SHP77 treated with DMSO at 0.1 percent for 48 hours (cell line): Measurements from ENCODE around the gene NHERF2.

Experiments used
- DNase-seq: peaks from one replicate; lab custom pipeline; 2025; lab: John Stamatoyannopoulos, UW

NHERF2 gene

DNA sequence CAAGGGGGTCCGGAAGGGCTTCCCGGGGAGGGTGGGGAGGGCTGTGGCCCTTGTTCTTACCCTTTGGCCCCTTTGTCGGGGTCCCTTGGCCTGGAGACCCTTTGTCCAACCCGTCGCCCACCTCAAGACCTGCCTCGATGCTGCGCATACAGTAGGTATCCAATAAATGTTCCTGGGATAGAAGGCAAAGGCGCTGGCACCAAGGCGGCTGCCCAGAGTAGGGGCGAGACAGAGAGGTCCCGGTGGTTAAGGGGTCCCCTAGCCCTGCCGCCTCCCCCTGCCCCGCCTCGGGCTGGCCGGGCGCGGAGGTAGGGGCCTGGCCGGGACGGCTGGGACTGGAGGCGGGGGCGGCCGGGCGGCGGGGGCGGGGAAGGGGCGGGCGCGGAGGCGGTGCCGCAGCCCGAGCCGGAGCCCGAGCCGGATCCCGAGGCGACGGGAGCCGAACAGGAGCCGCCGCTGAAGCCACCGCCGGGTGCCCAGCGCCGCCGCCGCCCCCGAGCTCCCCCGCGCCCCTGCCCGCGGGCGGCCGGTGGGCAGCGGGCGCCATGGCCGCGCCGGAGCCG, at the start of gene NHERF2:
TSS of gene NHERF2 (plus strand) at position 442 of the 563 bp plus-strand sequence. CDS start at position 546, 104 bp downstream.
- no peak for DNase-seq

DNA sequence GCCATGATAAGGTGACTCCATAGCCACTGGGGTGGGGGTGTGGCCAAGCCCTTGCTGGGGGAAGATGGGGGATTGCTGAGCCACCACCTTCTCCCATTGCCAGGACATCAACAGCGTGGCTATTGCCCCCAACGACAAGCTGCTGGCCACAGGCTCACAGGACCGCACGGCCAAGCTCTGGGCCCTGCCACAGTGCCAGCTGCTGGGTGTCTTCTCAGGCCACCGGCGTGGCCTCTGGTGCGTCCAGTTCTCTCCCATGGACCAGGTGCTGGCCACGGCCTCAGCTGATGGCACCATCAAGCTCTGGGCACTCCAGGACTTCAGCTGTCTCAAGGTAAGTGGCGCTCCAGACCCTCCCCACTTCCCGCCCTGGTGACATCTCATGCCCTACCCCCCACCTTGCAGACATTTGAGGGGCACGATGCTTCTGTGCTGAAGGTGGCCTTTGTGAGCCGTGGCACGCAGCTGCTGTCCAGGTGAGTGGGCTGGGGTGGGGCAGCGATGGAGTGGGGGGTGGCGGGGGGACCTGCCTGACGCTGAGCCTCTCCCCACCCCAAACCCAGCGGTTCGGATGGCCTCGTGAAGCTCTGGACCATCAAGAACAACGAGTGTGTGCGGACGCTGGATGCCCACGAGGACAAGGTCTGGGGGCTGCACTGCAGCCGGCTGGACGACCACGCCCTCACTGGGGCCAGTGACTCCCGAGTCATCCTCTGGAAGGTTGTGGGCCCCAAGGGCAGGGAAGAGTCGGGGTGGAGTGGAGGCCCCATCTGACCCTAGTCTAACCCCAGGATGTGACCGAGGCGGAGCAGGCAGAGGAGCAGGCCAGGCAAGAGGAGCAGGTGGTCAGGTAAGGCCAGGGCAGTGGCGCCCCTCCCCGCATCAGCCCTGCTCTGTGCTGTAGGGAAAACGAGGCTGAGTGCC, 49.5 kb upstream of the NHERF2 start:
- no peak for DNase-seq

DNA sequence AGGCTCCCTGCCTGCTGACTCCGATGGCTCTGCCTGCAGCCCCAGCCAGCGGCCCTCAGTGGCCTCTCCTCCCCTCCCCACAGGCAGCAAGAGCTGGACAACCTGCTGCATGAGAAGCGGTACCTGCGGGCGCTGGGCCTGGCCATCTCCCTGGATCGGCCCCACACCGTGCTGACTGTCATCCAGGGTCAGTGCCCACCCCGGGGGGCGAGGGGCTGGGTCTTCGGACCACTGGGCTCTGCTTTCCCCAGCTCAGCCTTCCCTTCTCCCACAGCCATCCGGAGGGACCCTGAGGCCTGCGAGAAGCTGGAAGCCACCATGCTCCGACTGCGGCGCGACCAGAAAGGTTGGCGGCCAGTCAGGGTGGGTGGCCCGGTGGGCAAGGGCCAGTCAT, 48.8 kb upstream of the NHERF2 start:
- DNase-seq, result no peak

DNA sequence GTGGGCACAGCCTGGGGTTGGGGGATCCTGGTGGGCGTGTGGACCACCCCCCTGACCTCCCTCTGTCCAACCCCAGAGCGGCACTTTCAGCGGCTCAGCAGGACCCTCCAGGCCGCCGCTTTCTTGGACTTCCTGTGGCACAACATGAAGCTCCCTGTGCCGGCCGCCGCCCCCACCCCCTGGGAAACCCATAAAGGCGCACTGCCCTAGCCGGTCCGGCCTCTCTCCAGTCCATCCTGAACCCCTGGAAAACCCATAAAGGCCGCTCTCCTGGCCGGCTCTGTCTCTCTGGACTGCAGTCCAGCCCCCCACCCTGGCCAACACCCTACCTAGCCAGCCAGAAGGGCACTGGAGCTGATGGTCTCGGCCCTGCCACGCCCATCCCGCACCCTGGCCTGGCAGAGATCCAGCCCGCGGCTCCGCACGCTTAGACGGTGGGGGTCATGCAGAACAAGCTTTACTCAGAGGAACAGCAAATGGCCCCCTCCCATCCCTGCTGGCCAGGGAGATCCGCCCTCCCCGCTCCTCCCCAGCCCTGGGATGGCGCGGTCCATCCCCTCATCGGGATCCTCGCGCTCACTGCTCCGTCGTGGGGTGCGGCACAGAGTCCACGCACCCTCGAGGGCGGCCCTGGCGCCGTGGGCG, 48.1 kb upstream of the NHERF2 start:
- no peak for DNase-seq

DNA sequence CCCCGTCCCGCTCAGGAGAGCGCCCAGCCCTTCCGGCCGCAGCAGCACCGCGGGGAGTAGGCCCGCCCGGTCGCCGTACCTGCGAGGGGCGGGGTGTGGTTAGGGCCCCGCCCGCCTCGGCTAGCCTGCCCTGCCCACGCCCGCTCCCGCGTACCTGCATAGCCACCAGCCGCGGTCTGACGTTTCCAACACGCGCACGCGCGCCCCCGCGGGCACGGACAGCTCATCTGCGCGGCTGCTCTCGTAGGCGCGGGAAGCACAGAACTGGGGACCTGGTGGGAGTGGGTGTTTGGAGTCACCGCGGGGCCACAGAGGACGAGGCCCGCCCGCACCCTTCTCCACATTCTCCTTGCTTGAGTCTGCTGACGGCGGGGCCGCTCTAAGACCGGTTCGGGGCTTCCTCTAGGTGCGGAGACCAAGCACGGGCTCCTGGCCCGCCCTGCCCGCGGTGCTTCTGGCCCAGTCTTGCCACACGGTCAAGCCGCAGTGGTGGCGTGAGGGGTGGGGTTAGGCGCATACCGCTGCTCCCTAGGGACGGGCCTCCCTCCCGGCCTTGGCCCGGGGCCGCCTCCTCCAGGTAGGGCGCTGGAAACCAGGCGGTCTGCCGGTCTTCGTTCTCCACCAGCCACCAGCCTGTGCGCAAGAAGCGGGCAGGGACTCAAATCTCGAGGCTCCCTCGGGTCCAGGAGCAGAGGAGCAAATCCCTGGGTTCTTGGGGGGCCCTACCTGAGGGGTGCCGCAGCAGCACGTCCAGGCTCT, 47.3 kb upstream of the NHERF2 start:
- DNase-seq, result no peak

DNA sequence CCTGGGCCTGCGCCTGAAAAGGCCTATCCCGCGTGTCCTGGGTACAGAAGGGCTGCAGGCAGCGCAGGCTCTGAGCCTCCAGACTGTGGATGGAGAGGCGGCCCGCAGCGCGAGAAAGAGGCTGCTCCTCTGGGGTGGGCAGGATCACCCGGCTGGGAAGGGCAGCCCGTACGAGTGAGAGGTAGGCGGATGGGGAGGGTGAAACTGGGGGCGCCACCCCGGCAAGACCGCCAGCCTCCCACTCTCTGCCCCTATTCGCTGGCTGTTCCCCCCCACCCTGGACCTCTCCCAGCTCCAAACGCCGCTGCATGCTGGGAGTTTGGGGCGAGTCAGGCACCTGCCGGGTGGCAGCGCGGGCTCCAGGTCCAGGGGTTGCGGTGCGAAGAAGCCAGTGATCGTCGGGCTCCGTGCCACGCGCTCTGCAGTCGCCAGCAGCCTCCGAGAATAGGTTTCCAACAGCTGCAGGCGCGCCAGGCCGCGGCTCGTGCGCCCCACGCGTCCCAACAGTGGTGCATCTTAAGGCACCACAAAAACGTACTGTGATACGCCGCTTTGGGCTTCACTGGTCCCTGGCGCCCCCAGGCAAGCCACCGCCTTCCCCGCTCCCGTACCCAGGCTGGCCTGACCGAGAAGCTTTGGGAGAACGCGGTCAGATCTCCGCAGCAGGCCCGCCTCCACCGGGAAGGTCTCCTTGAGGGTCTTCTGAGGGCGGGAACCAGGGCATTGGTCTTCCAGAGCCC, 46.5 kb upstream of the NHERF2 start:
- DNase-seq, result no peak

DNA sequence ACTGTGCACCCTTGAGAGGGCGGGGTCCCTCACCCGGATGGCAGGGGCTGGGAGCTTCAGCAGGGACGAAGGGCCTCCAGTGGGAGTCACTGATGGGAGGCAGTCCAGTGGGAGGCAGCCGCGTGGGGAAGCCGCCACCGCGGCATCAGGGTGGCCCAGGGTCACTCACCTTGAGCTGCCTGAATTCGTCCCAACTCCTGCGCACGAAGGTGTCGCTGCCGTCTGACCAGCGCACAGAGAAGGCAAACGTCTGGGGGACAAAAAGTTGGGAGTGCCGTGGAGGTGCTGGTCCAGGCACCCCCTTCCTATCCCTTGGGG, 46.0 kb upstream of the NHERF2 start:
- no peak for DNase-seq

DNA sequence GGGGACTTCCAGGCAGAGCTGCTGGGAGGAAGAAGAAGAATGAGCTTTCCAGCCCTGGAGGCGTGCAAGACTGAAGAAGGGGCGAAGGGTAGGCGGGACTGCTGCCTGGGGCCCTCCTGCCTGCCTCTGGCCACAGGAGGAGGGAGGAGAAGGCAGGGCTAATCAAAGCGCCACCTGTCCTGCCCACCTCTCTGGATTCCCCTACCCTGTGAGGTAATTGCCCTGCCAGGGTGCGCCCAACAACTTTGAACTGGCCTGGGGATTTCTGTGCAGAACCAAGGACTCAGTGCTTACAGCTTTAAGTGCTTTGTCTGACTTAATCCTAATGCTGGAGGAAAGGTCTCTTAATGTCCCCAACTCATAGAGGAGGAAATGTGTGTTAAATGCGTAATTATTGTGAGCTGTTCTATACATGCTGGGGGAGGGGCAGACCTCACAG, 45.3 kb upstream of the NHERF2 start, which contains the start of gene NOXO1:
TSS of gene NOXO1 (minus strand) at position 72 of the 439 bp plus-strand sequence. CDS start 290 bp downstream, outside the sequence.
- DNase-seq, result no peak

DNA sequence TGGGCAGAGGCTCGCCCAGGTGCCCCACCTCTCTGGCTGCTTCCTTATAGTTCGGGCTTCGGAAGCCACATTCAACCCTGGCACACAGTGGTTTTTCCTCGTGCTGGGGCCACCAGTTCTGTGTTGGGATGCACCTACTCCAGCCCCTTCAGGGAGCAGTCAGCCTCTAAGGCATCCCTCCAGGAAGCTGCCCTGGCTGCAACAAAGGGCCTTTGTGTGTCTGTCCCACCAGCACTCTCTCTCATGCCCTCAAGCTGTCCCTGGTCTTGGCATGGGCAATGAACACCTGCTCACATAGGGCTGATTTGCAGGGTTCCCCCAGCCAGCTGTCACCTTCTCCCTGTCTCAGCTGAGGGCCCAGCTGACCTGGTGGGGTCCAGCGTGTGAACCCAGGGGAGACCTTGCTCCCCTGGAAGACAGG, 44.7 kb upstream of the NHERF2 start:
- no peak for DNase-seq

DNA sequence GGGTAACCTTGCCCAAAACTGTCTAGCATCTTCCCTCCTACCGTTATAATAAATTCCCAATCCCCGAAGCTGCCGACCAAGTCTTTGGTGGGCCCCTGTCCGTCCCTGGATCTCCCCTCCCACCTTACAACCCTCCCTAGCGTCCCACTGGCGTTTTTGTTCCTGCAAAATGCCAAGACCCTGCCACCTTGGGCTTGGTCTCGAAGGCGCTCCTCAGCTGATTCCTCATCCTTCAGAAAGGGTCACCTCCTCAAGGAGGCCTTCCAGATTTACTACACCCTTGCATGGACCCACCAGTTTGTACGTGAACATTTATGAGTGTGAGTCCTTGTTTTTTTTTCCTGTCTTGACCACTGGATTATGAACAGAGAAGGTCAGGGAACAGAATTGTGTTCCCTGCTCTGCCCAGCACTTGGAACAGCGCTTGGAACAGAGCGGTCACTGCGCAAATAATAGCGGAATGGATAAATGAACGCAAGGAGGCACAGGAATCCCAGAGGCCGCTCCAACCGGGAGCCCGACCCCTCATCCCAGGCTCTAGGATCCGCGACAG, 43.6 kb upstream of the NHERF2 start:
- DNase-seq, result no peak

DNA sequence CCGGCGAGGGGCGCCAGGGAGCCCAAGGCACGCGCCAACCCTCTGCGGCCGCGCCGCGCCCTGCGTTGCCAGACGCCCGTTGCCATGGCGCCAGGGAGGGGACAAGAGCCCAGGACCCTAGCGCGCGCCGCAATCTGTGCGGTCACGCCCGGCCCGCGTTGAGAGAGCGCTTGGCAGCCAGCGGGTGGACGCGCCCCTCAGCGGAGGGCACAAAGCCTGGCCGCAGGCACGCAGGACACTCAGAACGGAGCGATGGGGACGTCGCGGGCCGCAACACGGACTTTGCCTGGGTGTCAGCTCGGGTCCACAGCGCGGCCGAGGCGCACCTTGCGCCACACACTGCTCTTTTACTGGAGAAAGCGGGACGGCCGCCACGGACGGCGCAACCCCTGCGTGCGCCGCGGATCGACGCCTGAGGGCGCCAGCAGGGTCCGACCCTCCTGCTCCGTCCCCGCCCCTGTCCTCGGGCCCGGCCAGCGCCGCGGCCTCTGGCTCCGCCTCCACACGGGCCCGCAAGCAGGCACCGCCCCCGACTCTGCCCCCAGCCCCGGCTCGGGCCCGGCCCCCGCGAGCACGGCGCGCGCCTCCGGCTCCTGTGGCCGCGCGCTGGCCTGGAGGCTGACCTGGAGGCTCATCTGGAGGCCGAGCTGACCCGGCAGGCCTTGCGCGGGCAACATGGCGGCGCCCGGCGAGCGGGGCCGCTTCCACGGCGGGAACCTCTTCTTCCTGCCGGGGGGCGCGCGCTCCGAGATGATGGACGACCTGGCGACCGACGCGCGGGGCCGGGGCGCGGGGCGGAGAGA, 43.0 kb upstream of the NHERF2 start, which contains the start of gene GFER:
TSS of gene GFER (plus strand) at position 650 of the 803 bp plus-strand sequence. CDS start at position 676, 26 bp downstream.
- peak; percentile 54 for DNase-seq

DNA sequence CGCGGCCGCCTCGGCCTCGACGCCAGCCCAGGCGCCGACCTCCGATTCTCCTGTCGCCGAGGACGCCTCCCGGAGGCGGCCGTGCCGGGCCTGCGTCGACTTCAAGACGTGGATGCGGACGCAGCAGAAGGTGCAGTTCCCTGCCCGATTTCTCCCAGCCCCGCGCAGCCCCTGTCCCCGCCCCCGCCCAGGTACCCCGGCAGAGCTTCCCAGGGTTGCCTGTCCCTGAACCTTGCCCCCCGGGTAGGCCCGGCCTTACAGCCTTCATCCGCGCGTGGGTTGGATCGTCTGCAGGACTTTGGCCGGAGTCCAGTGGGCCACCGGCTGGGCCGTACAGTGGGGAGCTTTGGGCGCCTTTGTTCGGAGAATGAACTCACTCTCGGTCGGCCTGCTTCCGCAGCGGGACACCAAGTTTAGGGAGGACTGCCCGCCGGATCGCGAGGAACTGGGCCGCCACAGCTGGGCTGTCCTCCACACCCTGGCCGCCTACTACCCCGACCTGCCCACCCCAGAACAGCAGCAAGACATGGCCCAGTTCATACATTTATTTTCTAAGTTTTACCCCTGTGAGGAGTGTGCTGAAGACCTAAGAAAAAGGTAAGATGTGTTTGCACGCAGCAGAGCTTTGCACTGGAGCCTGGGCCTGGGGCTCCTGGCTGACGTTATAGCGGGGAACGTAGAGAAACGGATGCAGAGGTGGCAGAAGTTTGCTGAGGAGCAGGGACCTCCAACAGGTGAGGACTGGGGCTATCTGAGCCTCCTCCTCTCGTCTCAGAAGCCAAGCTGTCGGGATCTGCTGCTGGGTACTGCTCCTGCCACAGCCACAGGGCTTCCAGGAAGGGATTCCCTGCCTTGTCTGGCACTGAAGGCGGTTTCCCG, 42.1 kb upstream of the NHERF2 start:
- no peak for DNase-seq

DNA sequence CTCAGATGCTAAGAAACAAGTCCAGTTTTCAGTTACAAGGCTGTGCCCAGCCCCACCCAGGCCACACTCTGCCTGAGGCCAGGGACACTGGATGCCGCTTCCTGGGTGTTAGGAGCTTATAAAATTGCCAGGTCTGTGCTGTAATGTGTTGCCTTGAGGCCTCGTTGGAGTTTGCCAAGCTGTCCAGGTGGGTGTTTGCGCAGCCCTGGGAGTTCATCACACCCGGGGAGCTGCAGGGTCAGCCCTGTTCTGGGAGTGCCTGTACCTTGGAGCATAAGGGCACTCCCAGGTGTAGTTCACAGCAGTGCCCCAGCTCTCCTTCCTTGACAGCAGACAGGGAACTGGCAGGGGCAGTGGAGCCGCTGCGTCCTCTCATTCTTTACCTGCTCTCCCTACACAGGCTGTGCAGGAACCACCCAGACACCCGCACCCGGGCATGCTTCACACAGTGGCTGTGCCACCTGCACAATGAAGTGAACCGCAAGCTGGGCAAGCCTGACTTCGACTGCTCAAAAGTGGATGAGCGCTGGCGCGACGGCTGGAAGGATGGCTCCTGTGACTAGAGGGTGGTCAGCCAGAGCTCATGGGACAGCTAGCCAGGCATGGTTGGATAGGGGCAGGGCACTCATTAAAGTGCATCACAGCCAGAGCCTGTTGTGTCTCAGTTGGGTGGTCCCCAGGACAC, 41.1 kb upstream of the NHERF2 start:
- DNase-seq, result no peak

DNA sequence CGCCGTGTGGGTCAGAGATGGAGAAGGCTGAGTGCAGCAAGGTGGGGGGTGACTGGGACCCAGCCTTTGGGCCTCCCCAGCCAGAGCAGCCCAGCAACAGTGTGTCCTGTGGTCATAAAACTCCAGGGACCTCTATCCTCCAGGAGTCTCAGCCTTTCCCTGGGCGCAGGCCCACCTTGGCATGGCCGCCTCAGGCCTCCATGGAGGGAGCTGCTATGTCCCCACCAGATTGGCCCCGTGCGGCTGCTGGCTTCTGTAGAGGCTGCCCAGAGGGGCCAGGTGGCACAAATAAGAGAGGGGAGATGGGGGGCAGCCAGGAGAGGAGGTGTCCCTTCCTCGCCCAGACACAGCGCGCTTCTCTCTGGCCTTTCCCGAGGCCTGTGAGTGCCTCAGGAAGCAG, 39.5 kb upstream of the NHERF2 start:
- no peak for DNase-seq

DNA sequence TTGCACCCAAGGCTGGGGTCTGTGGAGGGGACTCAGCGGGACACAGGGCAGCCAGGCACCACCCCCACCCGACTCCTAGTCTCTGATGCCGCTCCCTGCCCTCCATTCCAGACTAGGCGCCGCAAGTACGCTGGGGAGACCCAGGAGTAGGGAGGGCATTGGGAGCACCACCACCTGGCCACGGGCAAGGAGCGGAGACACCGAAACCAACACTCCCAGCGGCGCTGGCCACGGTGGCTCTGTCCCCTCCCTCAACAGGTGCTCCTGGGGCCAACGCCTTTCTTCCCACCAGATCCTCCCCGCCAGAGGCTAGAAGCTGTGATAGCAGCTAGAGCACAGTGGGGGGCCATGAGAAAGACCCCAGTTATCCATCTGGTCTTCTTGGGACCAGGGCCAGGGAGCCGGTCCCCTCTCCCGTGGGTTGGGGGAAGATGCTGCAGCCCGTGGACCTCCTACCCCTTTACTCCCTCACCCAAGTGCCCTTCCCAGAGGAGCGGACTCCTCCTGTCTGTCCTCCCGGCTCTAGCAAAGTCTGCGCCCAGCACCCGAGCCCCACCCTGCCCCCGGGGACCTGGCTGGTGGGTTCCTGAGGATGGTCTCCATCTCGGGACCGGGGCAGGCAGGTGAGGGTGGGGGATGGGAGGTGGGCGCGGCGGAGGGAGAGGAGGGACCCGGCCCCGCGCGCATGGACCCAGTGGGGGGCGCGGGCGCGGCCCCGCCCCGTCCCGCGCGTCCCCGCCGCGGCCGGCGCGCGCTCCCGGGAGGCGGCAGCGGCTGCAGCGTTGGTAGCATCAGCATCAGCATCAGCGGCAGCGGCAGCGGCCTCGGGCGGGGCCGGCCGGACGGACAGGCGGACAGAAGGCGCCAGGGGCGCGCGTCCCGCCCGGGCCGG, 37.2 kb upstream of the NHERF2 start, which contains the start of gene SYNGR3:
TSS of gene SYNGR3 (plus strand) at position 762 of the 892 bp plus-strand sequence. CDS start 133 bp downstream, outside the sequence.
- DNase-seq, result no peak

DNA sequence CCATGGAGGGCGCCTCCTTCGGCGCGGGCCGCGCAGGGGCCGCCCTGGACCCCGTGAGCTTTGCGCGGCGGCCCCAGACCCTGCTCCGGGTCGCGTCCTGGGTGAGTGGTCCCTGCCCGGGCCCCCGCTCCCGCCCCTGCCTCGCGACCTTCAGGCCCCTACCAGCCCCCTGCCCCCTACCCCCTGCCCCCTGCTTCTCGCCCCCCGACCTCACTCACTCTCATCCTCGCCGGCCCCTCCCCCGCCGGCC, 36.7 kb upstream of the NHERF2 start:
- no peak for DNase-seq

DNA sequence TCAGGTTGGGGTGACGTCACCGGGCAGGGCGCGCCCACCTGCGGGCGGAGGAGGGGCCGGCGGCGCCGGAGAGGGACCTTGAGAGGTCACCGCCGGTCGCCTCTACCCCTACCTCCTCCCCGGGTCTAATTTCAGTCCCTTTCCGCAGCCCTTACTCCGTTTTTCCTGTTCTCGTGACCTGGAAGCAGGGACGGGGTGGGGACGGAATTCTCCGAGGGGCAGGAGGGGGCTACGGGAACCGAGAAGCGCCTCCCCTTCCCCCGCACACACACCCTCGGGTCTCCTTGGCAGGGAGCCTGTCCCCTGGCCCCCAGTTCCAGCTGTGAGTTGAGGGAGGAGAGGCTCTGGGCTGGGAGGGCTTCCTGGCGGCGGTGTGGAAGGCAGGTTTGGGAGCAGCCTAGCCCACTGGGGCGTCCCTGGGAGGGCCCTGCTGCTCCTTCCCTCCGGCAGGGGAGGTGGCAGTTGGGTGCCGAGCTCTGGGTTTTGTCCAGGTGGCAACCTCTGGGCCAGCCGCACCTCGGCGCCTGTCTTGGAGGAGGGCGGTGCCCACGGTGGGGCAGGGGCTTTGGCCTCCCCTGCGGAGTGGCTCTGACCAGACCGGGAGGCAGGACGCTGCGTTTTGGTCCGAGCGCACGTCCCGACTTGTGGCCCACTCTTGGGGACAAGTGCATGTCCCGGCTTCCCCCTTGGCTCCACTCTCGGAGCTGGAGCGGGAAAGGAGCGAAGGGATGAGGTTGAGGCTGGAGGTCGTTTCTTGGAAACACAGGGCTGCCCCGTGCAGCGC, 36.2 kb upstream of the NHERF2 start:
- DNase-seq, result no peak
